ENCODE results near the gene BMPR1B. TPM values are rescaled to one million over a fixed set of nuclear protein-coding genes. Genes with fewer than 3 reads are reported as not detected.

The BMPR1B gene
- total RNA-seq, 1 donor from 2014 or later: 5.3 TPM

GRCh38 chr4:94912606-94913005 lies 154.9 kb downstream of the BMPR1B start:
- no peak for DNase-seq (ENCODE audit: low spot score)

GRCh38 chr4:94913316-94913715 lies 155.6 kb downstream of the BMPR1B start:
- DNase-seq (ENCODE audit: low spot score): no peak

GRCh38 chr4:94917146-94917545 lies 159.4 kb downstream of the BMPR1B start:
- DNase-seq (ENCODE audit: low spot score): no peak

- DNase-seq (ENCODE audit: low spot score): no peak
Observed at GRCh38 chr4:94918543-94918942, 160.8 kb downstream of the BMPR1B start.

GRCh38 chr4:94920369-94920768 lies 162.6 kb downstream of the BMPR1B start:
- DNase-seq (ENCODE audit: low spot score): no peak

- DNase-seq (ENCODE audit: low spot score): no peak
Observed at GRCh38 chr4:94924566-94924965, 166.8 kb downstream of the BMPR1B start.

GRCh38 chr4:94925764-94926347 lies 168.1 kb downstream of the BMPR1B start:
- no peak for DNase-seq (ENCODE audit: low spot score)

- no peak for DNase-seq (ENCODE audit: low spot score)
Observed at GRCh38 chr4:94926936-94927335, 169.2 kb downstream of the BMPR1B start.

- no peak for DNase-seq (ENCODE audit: low spot score)
Observed at GRCh38 chr4:94927696-94928095, 169.9 kb downstream of the BMPR1B start.

- no peak for DNase-seq (ENCODE audit: low spot score)
Observed at GRCh38 chr4:94929696-94930095, 171.9 kb downstream of the BMPR1B start.

- no peak for DNase-seq (ENCODE audit: low spot score)
Observed at GRCh38 chr4:94931626-94932025, 173.9 kb downstream of the BMPR1B start.

- no peak for DNase-seq (ENCODE audit: low spot score)
Observed at GRCh38 chr4:94932366-94932765, 174.6 kb downstream of the BMPR1B start.

- DNase-seq (ENCODE audit: low spot score): no peak
Observed at GRCh38 chr4:94933799-94934198, 176.0 kb downstream of the BMPR1B start.

GRCh38 chr4:94934201-94934600 lies 176.4 kb downstream of the BMPR1B start:
- no peak for DNase-seq (ENCODE audit: low spot score)

GRCh38 chr4:94934864-94935263 lies 177.1 kb downstream of the BMPR1B start:
- no peak for DNase-seq (ENCODE audit: low spot score)

- DNase-seq (ENCODE audit: low spot score): no peak
Observed at GRCh38 chr4:94936854-94937253, 179.1 kb downstream of the BMPR1B start.

GRCh38 chr4:94939791-94940519 lies 182.2 kb downstream of the BMPR1B start:
- no peak for DNase-seq (ENCODE audit: low spot score)

- DNase-seq (ENCODE audit: low spot score): no peak
Observed at GRCh38 chr4:94940520-94940908, 182.8 kb downstream of the BMPR1B start.

- no peak for DNase-seq (ENCODE audit: low spot score)
Observed at GRCh38 chr4:94941706-94942105, 184.0 kb downstream of the BMPR1B start.

- DNase-seq (ENCODE audit: low spot score): no peak
Observed at GRCh38 chr4:94944726-94945125, 187.0 kb downstream of the BMPR1B start.

- no peak for DNase-seq (ENCODE audit: low spot score)
Observed at GRCh38 chr4:94947681-94948108, 189.9 kb downstream of the BMPR1B start.

GRCh38 chr4:94954251-94954650 lies 196.5 kb downstream of the BMPR1B start:
- no peak for DNase-seq (ENCODE audit: low spot score)

- no peak for DNase-seq (ENCODE audit: low spot score)
Observed at GRCh38 chr4:94957030-94957429, 199.3 kb downstream of the BMPR1B start.

GRCh38 chr4:94959307-94959706 lies 201.6 kb downstream of the BMPR1B start:
- DNase-seq (ENCODE audit: low spot score): no peak
